Measurements from ENCODE around the gene FUS.

Gene FUS

DNA sequence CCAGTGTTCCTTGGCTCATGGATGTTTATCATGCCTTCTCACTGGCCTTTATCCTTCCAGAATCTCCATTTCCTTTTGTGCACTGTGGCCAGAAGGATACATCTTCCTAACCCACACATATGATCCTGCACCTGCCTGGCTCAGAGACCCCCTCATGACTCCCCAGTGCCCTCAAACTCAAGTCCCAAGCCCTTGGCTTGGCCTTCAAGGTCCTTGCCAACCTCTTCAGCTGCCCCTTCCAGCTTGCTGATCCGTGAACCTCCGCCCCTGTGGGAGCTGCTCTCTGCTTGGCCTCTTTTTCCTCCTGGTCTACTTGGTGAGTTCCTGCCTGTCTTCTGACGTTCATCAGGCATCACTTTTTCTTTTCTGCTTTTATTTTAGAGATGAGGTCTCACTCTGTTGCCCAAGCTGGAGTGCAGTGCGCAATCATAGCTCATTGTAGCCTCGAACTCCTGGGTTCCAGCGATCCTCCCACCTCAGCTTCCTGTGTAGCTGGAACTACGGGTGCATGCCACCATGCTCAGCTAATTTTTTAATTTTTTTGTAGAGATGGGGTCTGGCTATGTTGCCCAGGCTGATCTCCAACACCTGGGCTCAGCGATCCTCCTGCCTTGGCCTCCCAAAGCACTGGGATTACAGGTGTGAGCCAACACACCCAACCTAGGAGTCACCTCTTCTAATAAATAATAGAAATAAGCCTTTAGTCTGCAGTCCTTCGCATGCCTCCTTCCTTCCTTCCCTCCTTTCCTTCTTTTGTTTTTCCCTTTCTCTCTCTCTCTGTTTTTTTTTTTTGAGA lies 25.1 kb downstream of the FUS start:
- no peak for DNase-seq

DNA sequence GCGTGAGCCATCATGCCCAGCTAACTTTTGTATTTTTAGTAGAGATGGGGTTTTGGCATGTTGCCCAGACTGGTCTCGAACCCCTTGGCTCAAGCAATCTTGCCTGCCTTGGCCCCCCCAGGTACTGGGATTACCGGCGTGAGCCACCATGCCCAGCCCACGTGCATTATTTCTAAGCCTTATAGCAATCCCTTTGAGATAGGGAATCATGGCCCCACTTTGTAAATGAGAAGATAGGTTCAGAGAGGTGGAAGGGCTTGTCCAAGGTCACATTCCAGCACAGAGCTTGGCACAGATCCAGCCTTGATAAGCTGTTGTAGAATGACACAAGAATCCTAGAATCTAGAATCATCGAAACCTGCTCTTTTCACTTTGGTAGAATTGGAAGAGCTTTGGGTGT lies 26.8 kb downstream of the FUS start:
- no peak for DNase-seq

DNA sequence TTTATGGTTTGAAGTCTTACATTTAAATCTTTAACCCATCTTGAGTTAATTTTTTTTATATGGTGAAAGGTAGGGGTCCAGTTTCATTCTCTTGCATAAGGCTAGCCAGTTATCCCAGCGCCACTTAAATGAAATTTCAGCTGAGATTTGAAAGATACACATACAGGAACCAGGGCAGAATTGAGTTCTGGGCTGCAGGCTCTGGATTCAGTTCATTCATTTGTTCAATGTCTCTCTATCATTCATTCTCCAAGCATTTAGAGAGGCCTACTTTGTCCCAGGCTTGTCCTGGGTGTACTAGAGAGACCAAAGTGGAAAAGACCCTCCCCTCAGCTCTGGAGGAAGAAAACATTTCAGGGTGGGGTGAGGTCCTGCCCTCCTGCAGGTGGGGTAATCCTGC lies 33.4 kb downstream of the FUS start:
- DNase-seq = no peak

DNA sequence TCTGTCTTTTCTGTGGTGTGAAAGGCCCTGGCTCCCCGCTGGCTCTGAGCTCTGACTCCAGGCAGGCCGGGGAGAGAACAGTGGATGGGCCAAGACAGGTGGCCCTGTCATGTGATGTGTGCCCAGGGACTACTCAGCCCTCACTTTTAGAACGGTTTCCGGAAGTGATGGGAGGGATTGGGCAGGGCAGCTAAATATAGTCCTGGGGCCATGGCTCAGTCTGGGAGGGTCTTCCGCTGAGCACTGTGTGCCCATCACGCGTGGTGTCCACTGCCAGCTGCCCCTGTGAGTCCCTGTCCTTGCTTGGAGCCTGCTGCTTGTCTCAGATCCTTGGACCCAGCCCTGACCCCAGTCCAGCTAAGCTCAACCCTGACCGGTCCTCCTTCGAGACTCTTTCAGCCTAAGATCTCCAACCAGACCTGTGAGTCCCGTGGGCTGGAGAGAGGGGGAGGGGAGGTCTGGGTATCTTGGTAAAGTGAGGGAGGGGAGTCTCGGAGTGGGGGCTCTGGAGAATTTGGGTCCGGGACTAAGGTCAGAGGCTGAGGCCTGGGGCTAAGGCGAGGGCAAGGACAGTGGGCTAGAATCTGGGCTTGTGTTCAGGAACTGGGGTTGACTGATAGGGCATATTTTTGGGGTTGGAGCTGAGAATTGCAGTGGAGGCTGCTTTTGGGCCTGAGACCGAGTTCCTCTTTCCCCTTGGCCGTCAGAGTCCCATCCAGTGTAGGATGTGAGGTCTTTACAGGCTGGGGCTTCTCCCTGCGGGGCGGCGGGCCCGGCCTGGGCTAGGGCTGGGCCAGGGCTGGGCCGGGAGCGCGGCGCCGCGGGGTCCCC lies 34.2 kb downstream of the FUS start, which contains the start of gene TRIM72:
Gene TRIM72, plus strand, starts transcription at position 243 of the 831 bp plus-strand sequence. CDS start 620 bp downstream, outside the sequence.
- DNase-seq = no peak

DNA sequence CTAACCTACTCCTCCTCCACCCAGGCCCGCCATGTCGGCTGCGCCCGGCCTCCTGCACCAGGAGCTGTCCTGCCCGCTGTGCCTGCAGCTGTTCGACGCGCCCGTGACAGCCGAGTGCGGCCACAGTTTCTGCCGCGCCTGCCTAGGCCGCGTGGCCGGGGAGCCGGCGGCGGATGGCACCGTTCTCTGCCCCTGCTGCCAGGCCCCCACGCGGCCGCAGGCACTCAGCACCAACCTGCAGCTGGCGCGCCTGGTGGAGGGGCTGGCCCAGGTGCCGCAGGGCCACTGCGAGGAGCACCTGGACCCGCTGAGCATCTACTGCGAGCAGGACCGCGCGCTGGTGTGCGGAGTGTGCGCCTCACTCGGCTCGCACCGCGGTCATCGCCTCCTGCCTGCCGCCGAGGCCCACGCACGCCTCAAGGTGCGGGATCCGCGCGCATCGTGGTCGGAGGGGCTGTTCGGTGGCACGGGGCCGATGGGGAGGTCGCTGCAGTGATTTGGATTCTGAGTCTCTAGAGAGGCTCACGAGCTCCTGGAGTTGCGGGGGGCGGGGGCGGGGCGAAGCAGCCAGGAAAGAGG lies 34.9 kb downstream of the FUS start:
- no peak for DNase-seq

DNA sequence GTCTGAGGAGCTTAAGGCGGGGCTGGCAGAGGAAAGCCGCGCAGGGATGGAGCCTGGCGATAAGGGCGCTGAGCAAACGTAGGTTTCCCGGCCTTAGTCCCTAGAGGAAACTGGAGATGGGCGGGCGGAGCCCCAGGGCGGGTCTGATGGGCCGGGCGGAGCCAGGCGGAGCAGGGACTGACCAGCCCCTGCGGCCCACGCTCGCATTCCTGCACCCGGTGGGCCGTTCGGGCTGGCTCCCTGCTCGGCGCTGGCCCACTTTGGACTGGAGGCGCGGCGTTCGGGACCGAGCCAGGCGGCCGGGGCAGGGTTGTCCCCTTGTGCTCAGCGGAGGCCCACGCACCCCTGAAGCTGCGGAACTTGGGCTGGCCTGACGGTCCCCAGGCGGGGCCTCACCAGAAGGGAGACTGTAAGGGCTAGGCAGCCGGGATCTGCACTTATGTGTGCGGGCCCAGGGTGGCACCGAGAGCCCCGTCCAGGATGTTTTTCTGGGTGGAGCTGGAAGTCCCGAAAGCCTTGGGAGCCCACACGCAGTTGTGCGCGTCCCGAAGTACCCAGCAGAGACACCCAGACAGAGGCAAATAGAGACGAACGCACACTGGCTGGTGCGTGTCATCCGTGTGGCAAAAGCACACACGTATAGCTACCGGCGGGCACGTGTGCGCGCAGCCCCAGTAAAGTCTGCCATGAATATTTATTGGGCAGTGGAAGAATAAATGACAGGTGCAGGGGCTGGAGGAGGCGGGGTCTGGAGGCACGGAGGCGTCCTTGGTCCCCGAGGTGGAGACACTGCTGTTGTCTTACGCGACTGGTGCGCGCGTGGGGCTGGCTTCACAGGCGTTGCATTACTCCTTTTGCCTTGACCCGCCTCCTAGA lies 35.6 kb downstream of the FUS start:
- no peak for DNase-seq

DNA sequence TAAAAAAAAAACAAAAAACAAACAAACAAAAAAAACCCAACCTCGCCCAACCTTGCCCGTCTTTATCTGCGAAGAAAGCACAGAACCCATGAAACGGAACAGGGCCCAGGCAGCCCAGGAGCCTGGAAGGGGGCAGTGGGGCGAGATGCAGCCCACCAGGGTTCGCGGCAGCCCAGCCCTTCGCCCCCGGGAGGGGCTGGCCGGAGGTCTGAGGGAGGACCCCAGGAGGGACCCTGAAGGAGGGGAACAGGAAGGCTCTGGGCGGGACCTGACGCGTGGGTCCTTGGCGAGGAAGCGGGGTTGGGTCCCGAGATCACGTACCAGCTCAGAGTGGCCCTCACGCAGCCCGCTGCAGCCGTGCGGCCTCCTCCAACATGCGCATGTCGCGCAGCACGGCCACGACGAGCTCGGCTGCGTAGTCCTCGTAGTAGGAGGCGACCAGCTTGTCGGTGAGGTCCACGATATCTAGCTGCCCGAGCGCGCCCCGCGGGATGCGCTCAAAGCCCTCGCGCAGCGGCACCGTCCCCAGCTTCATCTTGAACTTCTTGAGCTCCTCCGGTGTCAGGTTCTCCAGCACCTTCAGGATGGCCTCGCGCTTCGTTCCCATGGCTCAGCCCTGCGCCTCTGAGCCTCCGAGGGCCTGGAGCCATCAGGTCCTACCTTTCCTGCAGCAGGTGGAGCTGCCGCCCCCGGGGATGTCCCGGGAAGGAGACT lies 36.6 kb downstream of the FUS start, which contains the start of gene PYDC1:
Gene PYDC1, minus strand, starts transcription at position 714 of the 714 bp plus-strand sequence. Its CDS starts 107 bp downstream, at position 607.
- no peak for DNase-seq

DNA sequence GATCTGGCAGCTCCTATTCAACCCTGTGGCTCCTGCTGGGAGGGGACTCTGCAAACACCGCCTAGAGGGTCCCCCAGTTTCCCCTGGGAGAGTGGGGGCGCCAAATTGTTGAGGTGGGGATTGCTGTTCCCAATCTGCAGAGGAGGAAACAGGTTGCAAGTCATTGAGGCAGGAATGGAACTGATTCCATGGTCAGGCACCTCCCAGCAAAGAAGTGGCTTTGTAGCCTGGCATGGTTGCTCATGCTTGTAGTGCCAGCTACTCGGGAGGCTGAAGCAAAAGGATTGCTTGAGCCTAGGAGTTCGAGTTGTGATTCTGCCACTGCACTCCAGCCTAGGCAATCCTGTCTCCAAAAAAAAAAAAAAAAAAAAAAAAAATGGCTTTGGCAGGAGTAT lies 37.2 kb downstream of the FUS start:
- no peak for DNase-seq

DNA sequence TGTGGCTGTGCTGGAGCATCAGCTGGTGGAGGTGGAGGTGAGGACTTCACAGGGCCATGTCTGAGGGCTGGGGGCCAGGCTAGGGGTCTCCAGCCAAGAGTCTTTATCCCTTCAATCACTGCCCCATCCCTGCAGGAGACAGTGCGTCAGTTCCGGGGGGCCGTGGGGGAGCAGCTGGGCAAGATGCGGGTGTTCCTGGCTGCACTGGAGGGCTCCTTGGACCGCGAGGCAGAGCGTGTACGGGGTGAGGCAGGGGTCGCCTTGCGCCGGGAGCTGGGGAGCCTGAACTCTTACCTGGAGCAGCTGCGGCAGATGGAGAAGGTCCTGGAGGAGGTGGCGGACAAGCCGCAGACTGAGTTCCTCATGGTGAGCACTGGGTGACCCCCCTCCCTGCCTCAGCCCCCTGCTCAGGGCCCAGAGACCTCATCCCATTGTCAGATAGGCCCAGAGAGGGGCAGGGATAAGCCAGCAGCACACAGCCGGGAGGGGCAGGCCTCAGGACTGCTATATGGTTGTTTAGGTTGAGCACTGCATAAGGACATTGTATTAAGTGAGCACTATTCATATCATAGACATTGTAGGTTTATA lies 39.3 kb downstream of the FUS start:
- DNase-seq = no peak

DNA sequence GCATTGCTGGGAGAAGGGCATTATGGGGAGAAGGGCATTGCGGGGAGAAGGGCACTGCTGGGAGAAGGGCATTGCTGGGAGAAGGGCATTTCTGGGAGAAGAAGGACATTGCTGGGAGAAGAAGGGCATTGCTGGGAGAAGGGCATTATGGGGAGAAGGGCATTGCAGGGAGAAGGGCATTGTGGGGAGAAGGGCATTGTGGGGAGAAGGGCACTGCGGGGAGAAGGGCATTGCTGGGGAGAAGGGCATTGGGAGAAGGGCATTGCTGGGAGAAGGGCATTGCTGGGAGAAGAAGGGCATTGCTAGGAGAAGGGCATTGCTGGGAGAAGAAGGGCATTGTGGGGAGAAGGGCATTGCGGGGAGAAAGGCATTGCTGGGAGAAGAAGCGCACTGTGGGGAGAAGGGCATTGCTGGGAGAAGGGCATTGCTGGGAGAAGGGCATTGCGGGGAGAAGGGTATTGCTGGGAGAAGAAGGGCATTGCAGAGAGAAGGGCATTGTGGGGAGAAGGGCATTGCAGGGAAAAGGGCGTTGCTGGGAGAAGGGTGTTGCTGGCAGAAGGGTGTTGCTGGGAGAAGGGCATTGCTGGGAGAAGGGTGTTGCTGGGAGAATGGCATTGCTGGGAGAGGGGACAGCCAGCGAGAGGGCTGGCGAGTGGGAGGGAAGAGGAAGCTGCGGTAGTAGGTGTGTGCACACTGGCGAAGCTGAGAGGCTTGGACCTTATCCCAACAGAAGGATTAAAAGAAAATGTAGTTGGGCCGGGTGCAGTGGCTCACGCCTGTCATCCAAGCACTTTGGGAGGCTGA lies 41.6 kb downstream of the FUS start:
- DNase-seq = no peak

DNA sequence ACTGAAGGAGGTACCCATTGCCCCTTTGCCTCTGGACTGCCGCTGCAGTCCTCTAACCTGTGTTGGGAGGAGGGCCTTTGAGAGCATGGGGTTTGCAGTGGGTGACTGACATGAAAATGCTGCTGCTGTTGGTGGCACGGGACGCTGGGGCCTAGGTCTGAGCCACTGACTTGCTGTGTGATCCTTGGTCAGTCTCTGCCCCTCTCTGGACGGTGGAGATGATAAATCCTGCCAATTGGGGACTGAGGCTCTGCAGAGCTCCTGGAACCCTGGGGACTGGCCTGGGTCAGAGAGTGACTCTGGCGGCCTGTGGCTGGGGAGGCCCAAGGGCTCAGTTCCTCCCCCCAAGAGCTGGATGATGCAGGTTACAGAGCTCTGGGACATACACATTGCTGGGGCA lies 43.1 kb downstream of the FUS start:
- DNase-seq = no peak

DNA sequence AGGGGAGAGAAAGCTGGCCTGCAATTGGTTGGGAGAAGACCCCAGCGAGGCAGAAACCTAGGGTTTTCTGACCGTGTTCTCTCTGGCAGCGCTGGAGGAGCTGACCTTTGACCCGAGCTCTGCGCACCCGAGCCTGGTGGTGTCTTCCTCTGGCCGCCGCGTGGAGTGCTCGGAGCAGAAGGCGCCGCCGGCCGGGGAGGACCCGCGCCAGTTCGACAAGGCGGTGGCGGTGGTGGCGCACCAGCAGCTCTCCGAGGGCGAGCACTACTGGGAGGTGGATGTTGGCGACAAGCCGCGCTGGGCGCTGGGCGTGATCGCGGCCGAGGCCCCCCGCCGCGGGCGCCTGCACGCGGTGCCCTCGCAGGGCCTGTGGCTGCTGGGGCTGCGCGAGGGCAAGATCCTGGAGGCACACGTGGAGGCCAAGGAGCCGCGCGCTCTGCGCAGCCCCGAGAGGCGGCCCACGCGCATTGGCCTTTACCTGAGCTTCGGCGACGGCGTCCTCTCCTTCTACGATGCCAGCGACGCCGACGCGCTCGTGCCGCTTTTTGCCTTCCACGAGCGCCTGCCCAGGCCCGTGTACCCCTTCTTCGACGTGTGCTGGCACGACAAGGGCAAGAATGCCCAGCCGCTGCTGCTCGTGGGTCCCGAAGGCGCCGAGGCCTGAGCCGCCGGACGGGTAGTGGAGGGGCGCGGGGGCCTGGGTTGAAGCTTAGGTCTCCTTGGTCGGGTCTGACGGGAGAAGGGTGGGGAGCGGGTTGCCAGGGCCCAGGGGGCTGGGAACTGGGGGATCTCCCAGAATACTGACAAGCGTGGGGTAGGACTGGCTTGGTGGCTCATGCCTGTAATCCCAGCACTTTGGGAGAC lies 44.4 kb downstream of the FUS start:
- DNase-seq = no peak

DNA sequence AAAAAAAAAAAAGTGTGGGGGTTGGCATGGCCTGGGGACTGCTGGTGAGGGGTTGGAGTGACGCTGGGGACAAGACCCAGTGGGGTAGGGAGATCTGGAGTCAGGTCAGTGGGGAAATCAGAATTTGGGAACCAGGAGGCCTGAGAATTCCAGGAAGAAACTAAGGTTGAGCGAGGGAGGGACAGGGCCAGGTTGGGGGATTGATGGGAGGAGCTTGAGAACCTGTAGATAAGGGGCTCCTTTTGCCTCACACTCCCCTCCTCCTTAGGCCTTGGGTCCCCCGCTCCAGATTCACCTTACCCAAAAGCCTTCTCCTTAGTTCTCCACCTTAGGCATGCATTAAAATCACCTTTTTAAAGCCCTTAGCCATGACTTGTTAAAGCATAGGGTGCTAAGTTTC lies 45.3 kb downstream of the FUS start:
- DNase-seq = no peak

DNA sequence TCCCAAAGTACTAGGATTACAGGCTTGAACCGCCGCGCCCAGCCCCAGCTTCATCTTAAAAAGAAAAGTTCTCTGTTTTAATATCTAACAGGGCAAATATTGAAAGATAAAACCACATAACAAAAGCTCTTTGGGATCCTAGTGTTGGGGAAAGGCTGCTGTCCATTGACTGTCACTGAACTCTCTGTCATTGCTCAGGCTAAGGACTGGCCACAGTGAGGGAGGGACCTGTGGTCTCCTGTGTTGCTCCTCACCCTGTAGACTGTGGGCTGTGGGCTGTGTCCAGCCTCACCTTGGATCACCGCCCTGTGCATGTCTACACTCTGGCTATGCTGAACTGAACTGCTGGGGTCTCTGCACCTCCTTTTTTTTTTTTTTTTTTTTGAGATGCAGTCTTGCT lies 48.3 kb downstream of the FUS start:
- no peak for DNase-seq

DNA sequence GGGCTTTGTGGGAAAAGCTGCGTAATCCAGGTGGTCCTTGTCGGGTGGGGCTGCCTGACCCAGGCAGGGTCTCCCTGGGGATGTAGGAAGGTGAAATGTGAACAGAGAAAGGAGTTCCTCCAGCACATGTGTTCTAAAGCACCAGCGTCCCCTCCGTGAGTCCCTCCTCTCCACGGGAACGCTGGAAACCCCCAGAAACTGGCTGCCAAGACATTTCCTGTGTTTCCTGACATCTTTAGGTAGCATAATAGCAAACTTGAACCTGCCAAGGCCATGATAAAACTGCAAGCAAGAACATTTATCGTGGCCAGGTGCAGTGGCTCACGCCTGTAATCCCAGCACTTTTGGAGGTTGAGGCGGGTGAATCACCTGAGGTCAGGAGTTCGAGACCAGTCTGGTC lies 49.6 kb downstream of the FUS start:
- no peak for DNase-seq

DNA sequence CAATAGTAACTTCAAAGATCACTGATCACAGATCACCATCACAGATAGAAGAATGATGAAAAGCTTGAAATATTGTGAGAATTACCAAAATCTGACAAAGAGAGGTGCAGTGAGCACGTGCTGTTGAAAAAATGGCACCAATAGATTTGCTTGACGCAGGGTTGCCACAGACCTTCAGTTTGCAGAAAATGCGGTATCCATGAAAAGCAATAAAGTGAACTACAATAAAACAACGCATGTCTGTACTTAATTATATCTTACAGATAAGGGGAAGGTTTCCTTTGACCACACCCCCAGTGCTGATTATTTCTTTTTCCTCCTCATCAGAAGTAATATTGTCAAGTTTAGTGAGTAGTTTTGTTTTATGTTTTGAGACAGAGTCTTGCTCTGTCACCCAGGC lies 58.1 kb downstream of the FUS start:
- no peak for DNase-seq

Measured in activated gamma-delta T cell (primary cell).